WTC11 (cell line): ENCODE measurements around the gene RTL3. TPM values are rescaled to one million over a fixed set of nuclear protein-coding genes. Genes with fewer than 3 reads are reported as not detected.

Experiments
- ATAC-seq: fragments of 200-7000 bp; cut with Tn5 transposase; 2 replicates; pipeline ENCODE4 v1.10.0; 2021; ENCODE audit warnings: mild to moderate bottlenecking, moderate library complexity
- CTCF ChIA-PET: fragments of 300-600 bp; sonication (Branson Sonifier 250); formaldehyde crosslinking; loops from one replicate; lab custom pipeline; 2021; ENCODE audit warnings: antibody characterized with exemption; lab: Charles Lee
- POLR2A ChIA-PET: fragments of 350-600 bp; sonication (Branson Sonifier 250); formaldehyde crosslinking; loops from one replicate; lab custom pipeline; 2021; ENCODE audit warnings: antibody characterized with exemption; lab: Charles Lee
- DNase-seq: peaks from one replicate; pipeline ENCODE4 v3.0.0; 2021; ENCODE audit warnings: low spot score
- H3K27ac Mint-ChIP-seq: 2 replicates; pipeline ENCODE4 v1.8.0; 2021; ENCODE audit warnings: mixed read lengths
- H3K27me3 Mint-ChIP-seq: 2 replicates; pipeline ENCODE4 v1.8.0; 2021; ENCODE audit warnings: low read depth, mild to moderate bottlenecking, moderate library complexity, mixed read lengths
- H3K36me3 Mint-ChIP-seq: 2 replicates; pipeline ENCODE4 v1.8.0; 2021; ENCODE audit warnings: mixed read lengths
- H3K4me1 Mint-ChIP-seq: 2 replicates; pipeline ENCODE4 v1.8.0; 2022; ENCODE audit warnings: mixed read lengths
- H3K4me3 Mint-ChIP-seq: 2 replicates; pipeline ENCODE4 v1.8.0; 2021; ENCODE audit warnings: mild to moderate bottlenecking, moderate library complexity, mixed read lengths
- H3K9me3 Mint-ChIP-seq: 2 replicates; pipeline ENCODE4 v1.8.0; 2021; ENCODE audit warnings: mixed read lengths
- EMX1 ChIP-seq: fragments of 250-450 bp; sonication (Bioruptor Pico); IDR thresholded peaks from 2 replicates; pipeline ENCODE4 v1.8.0; 2021; ENCODE audit warnings: mild to moderate bottlenecking
- GRHL2 ChIP-seq: fragments of 250-450 bp; sonication (Bioruptor Pico); IDR thresholded peaks from 2 replicates; pipeline ENCODE4 v1.8.0; 2022; ENCODE audit warnings: mild to moderate bottlenecking, moderate library complexity; ENCODE audit not compliant: insufficient replicate concordance, severe bottlenecking
- MYBL2 ChIP-seq: sonication (generic); formaldehyde crosslinking; IDR thresholded peaks from 2 replicates; pipeline ENCODE4 v1.8.1; 2023; ENCODE audit warnings: mild to moderate bottlenecking, moderate library complexity, missing genetic modification reagents
- NFE2L1 ChIP-seq: sonication (generic); formaldehyde crosslinking; IDR thresholded peaks from 2 replicates; pipeline ENCODE4 v1.8.1; 2023; ENCODE audit warnings: missing genetic modification reagents
- RORB ChIP-seq: fragments of 250-450 bp; sonication (Bioruptor Pico); IDR thresholded peaks from 2 replicates; pipeline ENCODE4 v1.9.0; 2021; ENCODE audit warnings: mild to moderate bottlenecking
- SMAD3 ChIP-seq: sonication (generic); formaldehyde crosslinking; IDR thresholded peaks from 2 replicates; pipeline ENCODE4 v1.8.0; 2022; ENCODE audit warnings: missing genetic modification reagents, mild to moderate bottlenecking, borderline replicate concordance
- SOX15 ChIP-seq: fragments of 250-450 bp; sonication (Bioruptor Pico); IDR thresholded peaks from 2 replicates; pipeline ENCODE4 v1.9.0; 2021; ENCODE audit warnings: mild to moderate bottlenecking
- TEAD1 ChIP-seq: sonication (generic); formaldehyde crosslinking; IDR thresholded peaks from 2 replicates; pipeline ENCODE4 v1.8.0; 2022; ENCODE audit warnings: mild to moderate bottlenecking, missing genetic modification reagents
- ZNF138 ChIP-seq: sonication (generic); formaldehyde crosslinking; conservative IDR thresholded peaks from 2 replicates; pipeline ENCODE4 v1.8.1; 2022; ENCODE audit warnings: mild to moderate bottlenecking, moderate library complexity, missing genetic modification reagents
- ZNF219 ChIP-seq: sonication (generic); formaldehyde crosslinking; IDR thresholded peaks from 2 replicates; pipeline ENCODE4 v1.8.0; 2023; ENCODE audit warnings: missing genetic modification reagents, mild to moderate bottlenecking, borderline replicate concordance
- ZNF396 ChIP-seq: fragments of 250-450 bp; sonication (Bioruptor Pico); IDR thresholded peaks from 2 replicates; pipeline ENCODE4 v1.8.0; 2021; ENCODE audit warnings: mild to moderate bottlenecking, moderate library complexity, borderline replicate concordance
- ZNF416 ChIP-seq: fragments of 250-450 bp; sonication (Bioruptor Pico); IDR thresholded peaks from 2 replicates; pipeline ENCODE4 v1.9.0; 2021; ENCODE audit warnings: mild to moderate bottlenecking, inconsistent platforms
- total RNA-seq: library from RNA; stranded (reverse); gene quantifications from 3 replicates; pipeline ENCODE4 v1.2.3, GENCODE V29; 2021
- TF ChIP-seq, protein P1 (sequence below): sonication (generic); formaldehyde crosslinking; IDR thresholded peaks from 2 replicates; pipeline ENCODE4 v1.8.0; 2022; ENCODE audit warnings: mild to moderate bottlenecking, missing genetic modification reagents
- TF ChIP-seq, protein P2 (sequence below): sonication (generic); formaldehyde crosslinking; IDR thresholded peaks from 2 replicates; pipeline ENCODE4 v1.8.1; 2023; ENCODE audit warnings: mild to moderate bottlenecking, moderate library complexity, missing genetic modification reagents
- TF ChIP-seq, protein P3 (sequence below): fragments of 250-450 bp; sonication (Bioruptor Pico); IDR thresholded peaks from 2 replicates; pipeline ENCODE4 v2.1.2; 2022; ENCODE audit warnings: mild to moderate bottlenecking, moderate library complexity
- TF ChIP-seq, protein P4 (sequence below): sonication (generic); formaldehyde crosslinking; IDR thresholded peaks from 2 replicates; pipeline ENCODE4 v1.8.0; 2023; ENCODE audit warnings: missing genetic modification reagents, mild to moderate bottlenecking, borderline replicate concordance
- TF ChIP-seq, protein P5 (sequence below): fragments of 200-600 bp; IDR thresholded peaks from 2 replicates; pipeline ENCODE4 v1.8.0; 2022; ENCODE audit warnings: antibody characterized with exemption
- TF ChIP-seq, protein P6 (sequence below): sonication (generic); formaldehyde crosslinking; IDR thresholded peaks from 2 replicates; pipeline ENCODE4 v1.8.1; 2022; ENCODE audit warnings: low read depth, missing genetic modification reagents, borderline replicate concordance
- TF ChIP-seq, protein P7 (sequence below): fragments of 250-450 bp; sonication (Bioruptor Pico); IDR thresholded peaks from 2 replicates; pipeline ENCODE4 v1.9.0; 2021; ENCODE audit warnings: mild to moderate bottlenecking, borderline replicate concordance

Gene RTL3
- total RNA-seq, 1 experiment from 2014 or later, result not detected

DNA sequence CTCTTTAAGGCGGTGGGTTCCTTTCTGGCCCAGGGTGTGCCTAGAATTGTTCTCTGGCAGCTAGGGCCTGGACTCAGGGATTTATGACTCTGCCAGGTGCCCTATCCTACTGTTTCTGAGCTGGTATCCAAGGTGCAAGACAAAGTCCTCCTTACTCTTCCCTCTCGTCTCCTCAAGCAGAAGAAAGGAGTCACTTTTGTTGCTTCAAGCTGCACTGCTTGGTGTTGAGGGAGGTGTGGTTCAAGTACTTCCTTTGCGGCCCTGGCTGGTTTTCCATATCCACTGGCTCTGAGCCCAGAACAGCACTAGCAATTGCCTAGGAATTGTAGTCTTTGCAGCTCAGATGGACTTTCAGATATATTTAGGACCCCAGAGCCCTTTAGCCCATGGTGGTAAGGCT lies 39.3 kb downstream of the RTL3 start (continued):
- TF ChIP-seq NFE2L1 (no peak), ZNF396 (CRISPR knock-in tag) (no peak), EMX1 (CRISPR knock-in tag) (no peak)

DNA sequence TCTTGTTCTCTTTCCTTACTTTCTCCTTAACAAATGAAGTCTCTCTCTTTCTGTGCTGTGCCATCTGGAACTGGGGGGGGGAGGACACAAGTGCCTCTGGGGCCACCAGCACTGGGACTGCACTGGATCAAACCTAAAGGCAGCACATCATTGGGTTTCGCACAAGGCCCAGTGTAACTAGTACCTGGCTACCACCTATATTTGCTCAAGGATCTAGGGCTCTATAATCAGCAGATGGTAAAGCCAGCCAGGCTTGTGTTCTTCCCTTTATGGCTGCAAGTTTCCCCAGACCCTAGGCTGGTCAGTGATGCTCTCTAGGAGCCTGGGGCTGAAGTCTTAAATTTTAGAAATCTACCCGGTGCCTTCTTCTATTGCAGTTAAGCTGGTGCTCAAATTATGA lies 40.1 kb downstream of the RTL3 start:
- Mint-ChIP-seq H3K4me3 (no peak overlapping the region), H3K36me3 (no peaks in the 10 kb centered on the region), H3K27me3 (no peaks in the 10 kb centered on the region), H3K9me3 (no peaks in the 10 kb centered on the region), H3K4me1 (no peaks in the 10 kb centered on the region), H3K27ac (no peak overlapping the region)
- TF ChIP-seq, protein P1, sequence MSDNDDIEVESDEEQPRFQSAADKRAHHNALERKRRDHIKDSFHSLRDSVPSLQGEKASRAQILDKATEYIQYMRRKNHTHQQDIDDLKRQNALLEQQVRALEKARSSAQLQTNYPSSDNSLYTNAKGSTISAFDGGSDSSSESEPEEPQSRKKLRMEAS, result no peak
- TF ChIP-seq, protein P2, sequence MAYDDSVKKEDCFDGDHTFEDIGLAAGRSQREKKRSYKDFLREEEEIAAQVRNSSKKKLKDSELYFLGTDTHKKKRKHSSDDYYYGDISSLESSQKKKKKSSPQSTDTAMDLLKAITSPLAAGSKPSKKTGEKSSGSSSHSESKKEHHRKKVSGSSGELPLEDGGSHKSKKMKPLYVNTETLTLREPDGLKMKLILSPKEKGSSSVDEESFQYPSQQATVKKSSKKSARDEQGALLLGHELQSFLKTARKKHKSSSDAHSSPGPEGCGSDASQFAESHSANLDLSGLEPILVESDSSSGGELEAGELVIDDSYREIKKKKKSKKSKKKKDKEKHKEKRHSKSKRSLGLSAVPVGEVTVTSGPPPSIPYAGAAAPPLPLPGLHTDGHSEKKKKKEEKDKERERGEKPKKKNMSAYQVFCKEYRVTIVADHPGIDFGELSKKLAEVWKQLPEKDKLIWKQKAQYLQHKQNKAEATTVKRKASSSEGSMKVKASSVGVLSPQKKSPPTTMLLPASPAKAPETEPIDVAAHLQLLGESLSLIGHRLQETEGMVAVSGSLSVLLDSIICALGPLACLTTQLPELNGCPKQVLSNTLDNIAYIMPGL (CRISPR knock-in tag), result no peak
- TF ChIP-seq ZNF138 (CRISPR knock-in tag) (no peak), ZNF219 (CRISPR knock-in tag) (no peak), SOX15 (CRISPR knock-in tag) (no peak), TEAD1 (no peak), MYBL2 (no peak), RORB (CRISPR knock-in tag) (no peak)
- TF ChIP-seq, protein P3, sequence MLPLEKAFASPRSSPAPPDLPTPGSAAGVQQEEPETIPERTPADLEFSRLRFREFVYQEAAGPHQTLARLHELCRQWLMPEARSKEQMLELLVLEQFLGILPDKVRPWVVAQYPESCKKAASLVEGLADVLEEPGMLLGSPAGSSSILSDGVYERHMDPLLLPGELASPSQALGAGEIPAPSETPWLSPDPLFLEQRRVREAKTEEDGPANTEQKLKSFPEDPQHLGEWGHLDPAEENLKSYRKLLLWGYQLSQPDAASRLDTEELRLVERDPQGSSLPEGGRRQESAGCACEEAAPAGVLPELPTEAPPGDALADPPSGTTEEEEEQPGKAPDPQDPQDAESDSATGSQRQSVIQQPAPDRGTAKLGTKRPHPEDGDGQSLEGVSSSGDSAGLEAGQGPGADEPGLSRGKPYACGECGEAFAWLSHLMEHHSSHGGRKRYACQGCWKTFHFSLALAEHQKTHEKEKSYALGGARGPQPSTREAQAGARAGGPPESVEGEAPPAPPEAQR, result no peak
- TF ChIP-seq, protein P4, sequence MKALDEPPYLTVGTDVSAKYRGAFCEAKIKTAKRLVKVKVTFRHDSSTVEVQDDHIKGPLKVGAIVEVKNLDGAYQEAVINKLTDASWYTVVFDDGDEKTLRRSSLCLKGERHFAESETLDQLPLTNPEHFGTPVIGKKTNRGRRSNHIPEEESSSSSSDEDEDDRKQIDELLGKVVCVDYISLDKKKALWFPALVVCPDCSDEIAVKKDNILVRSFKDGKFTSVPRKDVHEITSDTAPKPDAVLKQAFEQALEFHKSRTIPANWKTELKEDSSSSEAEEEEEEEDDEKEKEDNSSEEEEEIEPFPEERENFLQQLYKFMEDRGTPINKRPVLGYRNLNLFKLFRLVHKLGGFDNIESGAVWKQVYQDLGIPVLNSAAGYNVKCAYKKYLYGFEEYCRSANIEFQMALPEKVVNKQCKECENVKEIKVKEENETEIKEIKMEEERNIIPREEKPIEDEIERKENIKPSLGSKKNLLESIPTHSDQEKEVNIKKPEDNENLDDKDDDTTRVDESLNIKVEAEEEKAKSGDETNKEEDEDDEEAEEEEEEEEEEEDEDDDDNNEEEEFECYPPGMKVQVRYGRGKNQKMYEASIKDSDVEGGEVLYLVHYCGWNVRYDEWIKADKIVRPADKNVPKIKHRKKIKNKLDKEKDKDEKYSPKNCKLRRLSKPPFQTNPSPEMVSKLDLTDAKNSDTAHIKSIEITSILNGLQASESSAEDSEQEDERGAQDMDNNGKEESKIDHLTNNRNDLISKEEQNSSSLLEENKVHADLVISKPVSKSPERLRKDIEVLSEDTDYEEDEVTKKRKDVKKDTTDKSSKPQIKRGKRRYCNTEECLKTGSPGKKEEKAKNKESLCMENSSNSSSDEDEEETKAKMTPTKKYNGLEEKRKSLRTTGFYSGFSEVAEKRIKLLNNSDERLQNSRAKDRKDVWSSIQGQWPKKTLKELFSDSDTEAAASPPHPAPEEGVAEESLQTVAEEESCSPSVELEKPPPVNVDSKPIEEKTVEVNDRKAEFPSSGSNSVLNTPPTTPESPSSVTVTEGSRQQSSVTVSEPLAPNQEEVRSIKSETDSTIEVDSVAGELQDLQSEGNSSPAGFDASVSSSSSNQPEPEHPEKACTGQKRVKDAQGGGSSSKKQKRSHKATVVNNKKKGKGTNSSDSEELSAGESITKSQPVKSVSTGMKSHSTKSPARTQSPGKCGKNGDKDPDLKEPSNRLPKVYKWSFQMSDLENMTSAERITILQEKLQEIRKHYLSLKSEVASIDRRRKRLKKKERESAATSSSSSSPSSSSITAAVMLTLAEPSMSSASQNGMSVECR (CRISPR knock-in tag), result no peak
- ChIA-PET POLR2A (no interaction called here), CTCF (no interaction called here)
- no peak for DNase-seq
- no peak for ATAC-seq

DNA sequence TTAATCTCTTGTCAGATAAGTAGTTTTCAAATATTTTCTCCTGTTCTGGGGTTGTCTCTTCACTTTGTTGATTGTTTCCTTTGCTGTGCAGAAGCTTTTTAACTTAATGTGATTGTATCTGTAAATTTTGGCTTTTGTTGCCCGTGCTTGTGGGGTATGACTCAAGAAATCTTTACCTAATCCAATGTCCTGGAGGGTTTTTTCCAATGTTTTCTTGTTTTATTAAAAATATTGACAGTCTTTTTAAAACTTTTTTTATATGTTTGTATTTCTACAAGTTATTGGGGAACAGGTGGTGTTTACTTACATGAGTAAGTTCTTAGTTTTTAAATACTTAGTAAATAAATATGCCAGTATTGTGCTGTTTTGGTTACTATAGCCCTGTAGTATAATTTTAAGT lies 44.9 kb downstream of the RTL3 start:
- no peaks in the 10 kb centered on the region for H3K4me1 Mint-ChIP-seq
- no peak for ATAC-seq
- no peak overlapping the region for H3K4me3 Mint-ChIP-seq
- H3K9me3 Mint-ChIP-seq, result no peaks in the 10 kb centered on the region
- H3K27ac Mint-ChIP-seq, result no peak overlapping the region
- no peaks in the 10 kb centered on the region for H3K36me3 Mint-ChIP-seq
- CTCF ChIA-PET, result no interaction called here
- H3K27me3 Mint-ChIP-seq, result no peaks in the 10 kb centered on the region
- DNase-seq, result no peak
- POLR2A ChIA-PET, result no interaction called here
- TF ChIP-seq ZNF416 (CRISPR knock-in tag) (no peak), GRHL2 (CRISPR knock-in tag) (no peak), ZNF138 (CRISPR knock-in tag) (no peak), SMAD3 (CRISPR knock-in tag) (no peak)
- TF ChIP-seq, protein P5, sequence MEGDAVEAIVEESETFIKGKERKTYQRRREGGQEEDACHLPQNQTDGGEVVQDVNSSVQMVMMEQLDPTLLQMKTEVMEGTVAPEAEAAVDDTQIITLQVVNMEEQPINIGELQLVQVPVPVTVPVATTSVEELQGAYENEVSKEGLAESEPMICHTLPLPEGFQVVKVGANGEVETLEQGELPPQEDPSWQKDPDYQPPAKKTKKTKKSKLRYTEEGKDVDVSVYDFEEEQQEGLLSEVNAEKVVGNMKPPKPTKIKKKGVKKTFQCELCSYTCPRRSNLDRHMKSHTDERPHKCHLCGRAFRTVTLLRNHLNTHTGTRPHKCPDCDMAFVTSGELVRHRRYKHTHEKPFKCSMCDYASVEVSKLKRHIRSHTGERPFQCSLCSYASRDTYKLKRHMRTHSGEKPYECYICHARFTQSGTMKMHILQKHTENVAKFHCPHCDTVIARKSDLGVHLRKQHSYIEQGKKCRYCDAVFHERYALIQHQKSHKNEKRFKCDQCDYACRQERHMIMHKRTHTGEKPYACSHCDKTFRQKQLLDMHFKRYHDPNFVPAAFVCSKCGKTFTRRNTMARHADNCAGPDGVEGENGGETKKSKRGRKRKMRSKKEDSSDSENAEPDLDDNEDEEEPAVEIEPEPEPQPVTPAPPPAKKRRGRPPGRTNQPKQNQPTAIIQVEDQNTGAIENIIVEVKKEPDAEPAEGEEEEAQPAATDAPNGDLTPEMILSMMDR, result no peak
- TF ChIP-seq, protein P6, sequence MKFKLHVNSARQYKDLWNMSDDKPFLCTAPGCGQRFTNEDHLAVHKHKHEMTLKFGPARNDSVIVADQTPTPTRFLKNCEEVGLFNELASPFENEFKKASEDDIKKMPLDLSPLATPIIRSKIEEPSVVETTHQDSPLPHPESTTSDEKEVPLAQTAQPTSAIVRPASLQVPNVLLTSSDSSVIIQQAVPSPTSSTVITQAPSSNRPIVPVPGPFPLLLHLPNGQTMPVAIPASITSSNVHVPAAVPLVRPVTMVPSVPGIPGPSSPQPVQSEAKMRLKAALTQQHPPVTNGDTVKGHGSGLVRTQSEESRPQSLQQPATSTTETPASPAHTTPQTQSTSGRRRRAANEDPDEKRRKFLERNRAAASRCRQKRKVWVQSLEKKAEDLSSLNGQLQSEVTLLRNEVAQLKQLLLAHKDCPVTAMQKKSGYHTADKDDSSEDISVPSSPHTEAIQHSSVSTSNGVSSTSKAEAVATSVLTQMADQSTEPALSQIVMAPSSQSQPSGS, result no peak
- TF ChIP-seq, protein P7, sequence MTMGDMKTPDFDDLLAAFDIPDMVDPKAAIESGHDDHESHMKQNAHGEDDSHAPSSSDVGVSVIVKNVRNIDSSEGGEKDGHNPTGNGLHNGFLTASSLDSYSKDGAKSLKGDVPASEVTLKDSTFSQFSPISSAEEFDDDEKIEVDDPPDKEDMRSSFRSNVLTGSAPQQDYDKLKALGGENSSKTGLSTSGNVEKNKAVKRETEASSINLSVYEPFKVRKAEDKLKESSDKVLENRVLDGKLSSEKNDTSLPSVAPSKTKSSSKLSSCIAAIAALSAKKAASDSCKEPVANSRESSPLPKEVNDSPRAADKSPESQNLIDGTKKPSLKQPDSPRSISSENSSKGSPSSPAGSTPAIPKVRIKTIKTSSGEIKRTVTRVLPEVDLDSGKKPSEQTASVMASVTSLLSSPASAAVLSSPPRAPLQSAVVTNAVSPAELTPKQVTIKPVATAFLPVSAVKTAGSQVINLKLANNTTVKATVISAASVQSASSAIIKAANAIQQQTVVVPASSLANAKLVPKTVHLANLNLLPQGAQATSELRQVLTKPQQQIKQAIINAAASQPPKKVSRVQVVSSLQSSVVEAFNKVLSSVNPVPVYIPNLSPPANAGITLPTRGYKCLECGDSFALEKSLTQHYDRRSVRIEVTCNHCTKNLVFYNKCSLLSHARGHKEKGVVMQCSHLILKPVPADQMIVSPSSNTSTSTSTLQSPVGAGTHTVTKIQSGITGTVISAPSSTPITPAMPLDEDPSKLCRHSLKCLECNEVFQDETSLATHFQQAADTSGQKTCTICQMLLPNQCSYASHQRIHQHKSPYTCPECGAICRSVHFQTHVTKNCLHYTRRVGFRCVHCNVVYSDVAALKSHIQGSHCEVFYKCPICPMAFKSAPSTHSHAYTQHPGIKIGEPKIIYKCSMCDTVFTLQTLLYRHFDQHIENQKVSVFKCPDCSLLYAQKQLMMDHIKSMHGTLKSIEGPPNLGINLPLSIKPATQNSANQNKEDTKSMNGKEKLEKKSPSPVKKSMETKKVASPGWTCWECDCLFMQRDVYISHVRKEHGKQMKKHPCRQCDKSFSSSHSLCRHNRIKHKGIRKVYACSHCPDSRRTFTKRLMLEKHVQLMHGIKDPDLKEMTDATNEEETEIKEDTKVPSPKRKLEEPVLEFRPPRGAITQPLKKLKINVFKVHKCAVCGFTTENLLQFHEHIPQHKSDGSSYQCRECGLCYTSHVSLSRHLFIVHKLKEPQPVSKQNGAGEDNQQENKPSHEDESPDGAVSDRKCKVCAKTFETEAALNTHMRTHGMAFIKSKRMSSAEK (CRISPR knock-in tag), result no peak
